ENCODE data around the gene OLA1.

OLA1 gene

DNA sequence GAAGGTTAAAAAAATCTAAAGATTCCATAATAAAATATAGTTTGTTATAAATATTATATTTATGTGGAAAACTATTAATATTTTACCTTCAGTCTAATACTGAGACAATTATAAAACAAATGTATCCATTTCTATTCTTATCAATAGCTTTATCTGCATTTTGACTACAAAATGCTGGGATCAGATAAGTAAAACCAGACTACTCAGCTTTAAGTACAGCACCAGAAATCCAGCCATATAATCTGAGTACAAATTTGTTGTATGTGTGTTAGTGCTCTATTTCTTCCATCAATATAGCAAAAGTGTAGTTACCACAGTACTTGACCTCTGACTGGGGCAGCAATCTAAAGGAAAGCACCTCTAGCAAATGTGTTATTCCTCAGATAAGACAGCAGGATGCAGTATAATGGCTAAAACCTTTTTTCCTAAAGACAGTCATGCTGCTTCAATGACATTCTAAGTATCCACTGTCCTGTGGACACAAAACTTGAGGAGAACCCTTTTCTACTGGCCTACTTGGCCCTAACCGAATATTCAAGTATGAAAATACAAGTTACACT lies 68.1 kb downstream of the OLA1 start:
- DNase-seq (ENCODE audit: low spot score) = no peak

DNA sequence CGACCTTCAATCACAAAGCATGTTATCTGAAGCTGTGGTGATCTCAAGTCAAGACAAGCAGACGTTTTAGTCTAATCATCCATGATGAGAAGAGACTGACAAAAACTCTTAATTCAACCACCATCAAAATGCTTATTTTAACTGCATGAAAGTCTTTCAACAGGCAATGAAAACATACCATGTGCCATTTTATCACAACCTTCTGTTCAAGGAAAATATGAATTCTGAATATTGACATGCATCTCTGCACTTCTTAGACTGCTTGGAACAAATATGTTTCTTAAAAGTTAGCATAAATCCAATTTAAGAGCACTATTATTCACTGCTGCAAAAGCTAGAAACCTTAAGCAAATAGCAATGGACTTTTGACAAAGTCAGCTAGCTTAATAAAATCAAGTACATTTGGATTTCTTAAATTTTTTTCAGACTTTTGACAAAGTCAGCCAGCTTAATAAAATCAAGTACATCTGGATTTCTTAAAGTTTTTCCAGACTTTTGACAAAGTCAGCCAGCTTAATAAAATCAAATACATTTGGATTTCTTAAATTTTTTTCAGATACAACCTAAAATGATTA lies 70.9 kb downstream of the OLA1 start:
- DNase-seq (ENCODE audit: low spot score) = no peak

DNA sequence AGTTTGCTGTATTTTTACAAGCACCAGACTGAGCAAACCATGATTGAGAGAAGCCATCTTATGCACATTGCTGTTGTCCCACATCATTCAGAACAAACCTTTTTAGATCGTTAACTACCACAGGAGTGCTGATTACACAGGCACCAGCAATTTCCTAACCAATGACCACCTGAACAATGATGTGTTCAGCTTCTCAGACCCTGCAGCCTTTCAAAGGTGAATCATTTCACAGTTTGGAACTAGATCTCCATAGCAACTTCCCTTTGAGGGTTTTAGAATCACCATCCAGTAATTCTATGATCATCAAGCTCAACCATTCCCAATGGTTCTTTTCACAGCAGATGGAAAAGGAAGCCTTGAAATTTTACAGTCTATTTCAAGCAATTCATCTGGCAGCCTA lies 71.4 kb downstream of the OLA1 start:
- DNase-seq (ENCODE audit: low spot score) = no peak

DNA sequence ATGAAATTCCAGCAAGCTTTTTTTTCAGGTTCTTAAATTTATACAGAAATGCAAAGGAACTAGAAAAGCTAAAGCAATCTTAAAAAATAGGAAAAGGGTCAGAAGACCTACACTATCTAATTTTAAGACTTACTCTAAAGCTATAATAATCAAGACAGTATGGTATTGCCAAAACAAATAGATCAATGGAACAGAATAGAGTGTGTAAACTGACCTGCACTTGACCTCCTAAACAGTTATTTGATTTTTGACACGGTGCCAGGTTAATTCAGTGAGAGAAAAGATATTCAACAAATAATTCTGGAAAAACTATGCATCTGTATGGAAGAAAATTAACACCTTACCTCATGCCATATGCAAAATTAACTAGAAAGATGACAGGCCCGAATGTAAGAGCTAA lies 73.6 kb downstream of the OLA1 start:
- no peak for DNase-seq (ENCODE audit: low spot score)

DNA sequence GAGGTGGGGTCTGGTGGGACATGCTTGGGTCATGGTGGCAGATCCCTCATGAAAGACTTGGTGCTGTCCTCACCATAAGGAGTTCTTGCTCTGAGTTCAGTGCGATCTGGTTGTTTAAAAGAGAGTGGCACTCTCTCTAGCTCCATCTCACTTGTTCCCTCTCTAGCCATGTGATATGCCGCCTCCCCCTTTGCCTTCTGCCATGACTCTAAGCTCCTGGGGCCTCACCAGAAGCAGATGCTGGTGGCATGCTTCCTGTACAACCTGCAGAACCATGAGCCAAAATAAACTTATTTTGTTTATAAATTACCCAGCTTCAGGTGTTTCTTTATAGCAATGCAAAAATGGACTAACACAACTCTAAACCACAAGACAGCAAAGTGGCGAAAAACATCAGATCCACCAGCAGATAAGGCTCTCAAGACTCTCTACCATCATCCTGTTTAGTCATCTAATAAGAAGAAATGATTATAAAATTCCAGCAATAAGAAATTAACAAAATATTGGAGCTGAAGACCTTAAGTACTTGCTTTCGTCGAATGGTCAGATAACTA lies 75.5 kb downstream of the OLA1 start:
- DNase-seq (ENCODE audit: low spot score) = no peak

DNA sequence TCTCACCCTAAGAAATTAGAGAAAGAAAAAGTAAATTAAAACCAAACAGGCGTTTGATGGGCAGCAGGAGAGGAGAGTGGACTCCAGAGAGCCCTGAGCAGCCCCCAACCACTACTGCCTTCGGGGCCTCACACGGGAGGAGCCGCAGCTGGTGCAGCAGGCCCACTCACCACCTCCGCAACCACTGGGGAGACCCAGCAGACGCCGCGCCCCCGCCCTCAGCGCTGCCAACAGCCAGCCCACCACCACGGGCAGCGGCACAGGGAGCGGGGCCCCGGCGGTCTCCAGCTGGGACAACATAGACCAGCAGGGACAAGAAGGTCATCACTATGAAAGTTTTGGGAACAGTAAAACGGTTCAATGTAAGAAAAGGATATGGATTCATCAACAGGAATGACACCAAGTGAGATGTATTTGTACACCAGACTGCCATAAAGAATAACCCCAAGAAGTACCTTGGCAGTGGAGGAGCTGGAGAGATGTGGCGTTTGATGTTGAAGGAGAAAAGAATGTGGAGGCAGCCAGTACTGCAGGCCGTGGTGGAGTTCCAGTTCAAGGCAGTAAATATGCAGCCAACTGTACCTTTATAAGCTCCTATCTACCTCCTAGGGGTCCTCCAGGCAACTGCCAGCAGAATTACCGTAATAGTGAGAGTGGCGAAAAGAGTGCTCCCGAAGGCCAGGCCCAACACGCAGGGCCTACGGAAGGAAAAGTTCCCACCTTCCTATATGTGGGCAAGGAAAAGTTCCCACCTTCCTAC lies 76.5 kb downstream of the OLA1 start:
- DNase-seq (ENCODE audit: low spot score) = no peak

DNA sequence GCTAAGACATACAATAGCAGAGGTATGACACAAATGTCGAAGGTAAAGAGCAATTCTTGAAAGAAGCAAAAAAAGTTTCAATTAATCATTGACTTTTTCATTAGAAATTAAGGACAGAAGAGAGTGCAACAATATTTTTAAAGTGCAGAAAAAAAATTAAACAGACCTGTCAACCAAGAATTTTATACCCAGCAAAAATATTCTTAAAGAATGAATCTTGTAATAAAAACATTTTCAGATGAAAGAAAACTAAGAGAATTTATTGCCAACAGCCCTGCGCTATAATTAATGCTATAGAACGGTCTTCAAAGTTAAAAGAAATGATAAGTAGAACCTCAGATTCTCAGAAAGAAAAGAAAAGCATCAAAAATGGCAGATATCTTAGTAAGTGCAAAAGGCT lies 79.0 kb downstream of the OLA1 start:
- no peak for DNase-seq (ENCODE audit: low spot score)

DNA sequence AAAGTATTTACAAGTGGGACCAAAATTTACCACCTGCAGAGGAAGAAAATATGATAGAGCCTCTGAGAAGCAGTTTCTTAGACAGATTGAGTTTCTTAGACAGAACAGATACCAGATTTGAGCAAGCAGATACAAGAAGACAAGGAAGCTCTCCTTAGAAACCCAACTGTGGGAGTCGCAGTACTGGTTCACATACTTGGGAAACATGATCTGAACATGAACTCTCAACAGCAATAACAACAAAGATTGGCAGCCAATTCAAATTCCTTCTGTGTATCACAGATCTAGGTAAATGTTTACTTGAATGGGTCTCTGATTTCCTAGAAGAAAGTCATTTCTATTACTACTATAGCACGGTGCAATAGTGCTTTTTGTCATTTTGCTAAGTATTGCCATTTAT lies 82.1 kb downstream of the OLA1 start:
- no peak for DNase-seq (ENCODE audit: low spot score)

DNA sequence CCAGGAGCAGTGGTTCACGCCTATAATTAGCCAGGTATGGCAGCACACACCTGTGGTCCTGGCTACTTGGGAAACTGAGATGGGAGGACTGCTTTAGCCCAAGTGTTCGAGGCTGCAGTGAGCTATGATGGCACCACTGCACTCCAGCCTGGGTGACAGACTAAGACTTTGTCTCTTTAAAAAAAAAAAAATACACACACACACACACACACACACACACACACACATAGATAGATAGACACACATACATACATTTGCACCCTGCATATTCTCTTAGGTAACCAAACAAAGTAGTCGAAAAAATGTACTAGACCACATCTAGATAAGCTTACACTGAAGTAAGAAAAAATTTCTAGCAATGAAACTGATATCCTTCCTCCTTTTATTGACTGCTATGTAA lies 86.8 kb downstream of the OLA1 start:
- DNase-seq (ENCODE audit: low spot score) = no peak

DNA sequence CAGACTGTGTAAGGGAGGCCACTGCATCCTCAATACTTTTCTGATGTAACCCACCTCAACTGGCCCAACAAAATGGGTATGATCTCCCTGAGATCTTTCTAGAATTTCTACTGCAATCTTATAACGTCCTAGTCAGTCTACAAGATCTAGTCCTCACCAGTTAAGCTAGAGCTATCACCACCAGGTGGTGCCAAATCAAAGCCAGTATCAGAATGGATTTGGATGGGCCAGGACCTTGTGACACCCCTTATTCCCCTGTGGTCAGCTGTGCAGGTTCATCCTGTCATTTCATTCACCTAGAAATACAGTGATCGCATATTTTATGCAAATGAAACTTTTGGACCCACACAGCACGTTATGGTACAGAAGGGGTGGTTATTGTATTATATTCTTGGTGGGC lies 90.3 kb downstream of the OLA1 start:
- peak; percentile 6 for DNase-seq (ENCODE audit: low spot score)

DNA sequence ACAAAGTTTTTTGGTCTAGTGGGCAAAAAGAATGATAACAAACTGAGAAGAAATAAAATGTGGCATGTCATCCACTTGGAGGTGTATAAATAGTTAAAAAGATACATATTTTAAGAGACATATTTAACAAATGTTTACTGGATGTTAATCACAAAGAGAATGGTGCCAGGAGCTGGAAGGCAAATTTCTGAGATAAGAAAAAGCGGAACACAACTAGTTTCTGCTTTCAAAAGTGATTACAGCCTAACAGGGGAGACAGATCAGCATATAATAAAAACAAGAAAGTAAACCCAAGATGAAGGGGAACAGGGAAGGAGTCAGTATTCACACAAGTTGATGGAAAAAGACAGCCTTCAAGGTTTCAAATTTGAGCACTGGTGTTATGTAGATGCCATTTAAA lies 91.3 kb downstream of the OLA1 start:
- no peak for DNase-seq (ENCODE audit: low spot score)

DNA sequence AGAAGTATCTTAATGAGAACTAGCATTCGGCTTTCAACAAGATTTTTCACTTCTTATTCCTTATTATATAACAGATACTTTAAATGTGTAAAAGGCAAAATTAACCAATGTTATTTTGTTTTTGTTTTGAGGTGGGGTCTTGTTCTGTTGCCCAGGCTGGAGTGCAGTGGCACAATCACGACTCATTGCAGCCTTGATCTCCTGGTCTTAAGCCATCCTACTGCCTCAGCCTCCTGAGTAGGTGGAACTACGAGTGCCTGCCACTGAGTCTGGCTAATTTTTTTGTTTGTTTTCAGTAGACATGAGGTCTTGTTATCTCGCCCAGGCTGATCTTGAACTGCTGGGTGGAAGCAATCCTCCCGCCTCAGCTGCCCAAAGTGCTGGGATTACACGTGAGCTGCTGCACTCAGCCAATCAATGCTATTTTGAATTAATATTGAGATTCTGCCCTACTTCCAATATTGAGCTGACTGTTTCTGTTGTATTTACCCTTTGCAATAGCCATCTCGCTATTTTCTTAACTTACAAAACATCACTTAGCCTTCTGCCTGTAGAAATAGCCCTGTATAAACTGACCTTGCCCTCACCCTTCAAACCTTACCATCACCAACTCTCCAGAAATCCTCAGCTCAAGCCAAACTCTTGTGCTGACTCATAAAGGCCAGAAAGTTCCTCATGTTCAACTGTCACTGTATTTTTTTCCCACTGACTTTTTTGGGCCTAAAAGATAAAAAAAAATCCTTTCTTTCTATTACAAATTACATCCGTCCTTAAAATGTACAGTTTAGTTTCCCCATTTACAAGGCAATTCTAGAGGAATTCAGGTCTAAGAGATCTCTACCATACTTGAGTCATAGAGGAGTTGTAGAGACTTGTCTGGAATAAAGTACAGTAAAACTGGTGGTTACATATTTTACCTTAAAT lies 94.3 kb downstream of the OLA1 start:
- DNase-seq (ENCODE audit: low spot score) = peak; percentile 42

DNA sequence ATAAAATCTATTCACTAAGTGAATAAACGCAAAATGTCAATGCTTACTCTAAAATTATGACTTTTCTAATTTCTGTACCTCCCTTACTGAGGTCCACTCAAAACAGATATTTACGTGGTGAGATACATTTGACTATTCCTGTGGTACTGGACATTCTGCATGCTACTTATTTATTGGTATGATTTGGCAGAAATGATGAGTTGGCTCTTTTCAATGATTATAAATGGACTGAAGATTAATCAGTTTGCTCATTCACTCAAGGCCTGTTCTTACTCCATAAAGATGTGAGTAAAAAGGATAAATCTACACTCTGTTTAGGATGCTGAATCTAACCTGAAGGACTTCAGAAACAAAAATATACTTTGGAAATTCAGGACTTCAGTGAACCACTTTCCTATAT lies 98.8 kb downstream of the OLA1 start:
- no peak for DNase-seq (ENCODE audit: low spot score)

DNA sequence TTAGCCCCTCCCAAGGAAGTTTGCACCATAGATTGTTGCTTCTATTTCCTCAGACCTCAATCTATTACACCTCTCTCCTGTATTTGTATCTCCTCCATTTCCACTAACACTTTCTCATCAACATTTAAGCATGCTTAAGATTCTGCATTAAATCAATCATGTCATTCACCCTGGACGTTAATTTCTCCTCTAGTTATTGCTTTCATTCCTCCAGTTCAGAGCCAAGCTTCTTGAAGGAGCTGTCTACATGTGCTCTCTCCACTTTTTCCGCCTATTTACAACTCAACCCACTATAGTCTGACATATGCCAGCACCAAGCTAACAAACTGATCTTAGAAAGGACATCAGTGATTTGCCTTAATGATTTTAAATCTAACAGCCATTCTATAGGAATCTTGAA lies 99.5 kb downstream of the OLA1 start:
- no peak for DNase-seq (ENCODE audit: low spot score)

DNA sequence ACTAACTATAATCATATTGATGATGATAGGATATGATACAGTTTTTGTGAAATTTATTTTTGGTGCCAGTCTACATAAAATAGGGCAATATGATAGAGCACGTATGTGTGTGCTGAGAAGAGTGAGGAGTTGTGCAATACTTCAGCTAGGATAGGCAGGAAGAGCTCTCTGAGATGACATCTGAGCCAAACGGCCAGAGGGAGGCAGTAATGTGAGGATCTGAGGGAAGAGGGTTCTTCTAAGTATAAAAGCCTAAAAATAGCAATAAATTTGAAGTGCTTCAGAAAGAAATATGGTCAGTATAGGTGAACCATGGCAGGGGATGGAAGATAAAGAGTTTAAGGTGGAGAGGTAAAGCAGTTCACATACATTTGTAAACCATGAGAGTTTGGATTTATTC lies 102.5 kb downstream of the OLA1 start:
- peak; percentile 4 for DNase-seq (ENCODE audit: low spot score)

DNA sequence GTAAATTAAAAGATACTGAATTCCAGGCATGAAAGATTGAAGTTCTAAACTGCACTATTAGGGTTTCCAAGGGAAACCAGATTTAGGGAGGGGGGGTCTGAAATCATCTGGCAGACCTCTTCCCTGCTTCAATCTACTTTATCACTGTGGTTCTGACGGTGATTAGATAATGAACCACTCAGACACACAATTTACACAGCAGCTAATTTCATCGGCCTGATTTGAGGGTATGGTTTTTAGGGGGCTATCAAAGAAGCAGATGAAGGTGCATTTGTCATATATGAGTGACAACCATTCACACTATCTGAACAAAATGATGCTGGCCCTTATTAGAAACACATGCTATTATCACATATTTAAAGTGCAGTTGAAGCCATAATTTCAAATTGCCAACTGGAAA lies 106.0 kb downstream of the OLA1 start:
- DNase-seq (ENCODE audit: low spot score) = no peak

DNA sequence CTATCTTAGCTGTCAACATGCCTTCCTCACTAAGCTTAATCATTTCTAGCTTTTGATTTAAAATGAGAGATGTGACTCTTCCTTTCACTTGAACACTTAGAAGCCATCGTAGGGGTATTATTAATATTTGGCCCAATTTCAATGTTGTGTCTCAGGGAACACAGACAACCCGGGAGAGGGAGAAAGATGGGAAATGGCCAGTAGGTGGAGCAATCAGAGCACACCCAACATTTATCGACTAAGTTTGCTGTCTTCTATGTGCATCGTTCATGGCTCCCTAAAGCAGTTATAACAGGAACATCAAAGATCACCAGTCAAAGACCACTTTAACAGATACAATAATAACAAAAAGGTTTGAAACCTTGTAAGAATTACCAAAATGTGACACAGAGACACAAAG lies 110.2 kb downstream of the OLA1 start:
- DNase-seq (ENCODE audit: low spot score) = no peak

DNA sequence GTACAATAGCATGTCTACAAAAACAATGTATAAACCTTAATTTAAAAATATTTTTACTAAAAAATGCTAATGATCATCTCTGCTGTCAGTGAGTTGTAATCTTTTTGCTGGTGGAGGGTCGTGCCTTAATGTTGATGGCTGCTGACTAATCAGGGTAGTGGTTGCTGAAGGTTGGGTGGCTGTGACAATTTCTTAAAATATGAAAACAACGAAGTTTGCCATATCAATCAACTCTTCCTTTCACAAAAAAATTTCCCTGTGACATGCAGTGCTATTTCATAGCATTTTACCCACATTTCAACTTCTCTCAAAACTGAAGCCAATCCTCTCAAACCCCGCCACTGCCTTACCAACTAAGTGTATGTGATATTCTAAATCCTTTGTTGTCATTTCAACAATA lies 112.4 kb downstream of the OLA1 start:
- DNase-seq (ENCODE audit: low spot score) = no peak

DNA sequence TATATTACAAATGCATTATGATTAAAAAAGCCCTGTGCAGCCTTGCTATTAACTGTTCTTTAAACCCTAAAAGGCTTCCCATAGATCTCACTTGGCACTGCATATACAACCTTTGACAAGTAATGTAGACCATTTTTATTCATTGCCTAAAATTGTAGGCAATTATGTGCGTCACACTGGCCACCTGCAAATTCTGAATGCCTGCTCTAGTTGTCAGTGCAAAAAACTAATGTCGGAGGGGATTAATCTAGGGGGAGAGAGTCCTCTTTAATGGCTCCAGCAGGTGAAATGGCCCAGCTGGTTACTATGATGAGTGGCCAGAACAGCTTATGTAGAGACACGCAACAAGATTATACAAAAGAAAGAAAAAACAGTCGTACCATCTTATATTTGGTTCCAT lies 123.2 kb downstream of the OLA1 start:
- DNase-seq (ENCODE audit: low spot score) = no peak

DNA sequence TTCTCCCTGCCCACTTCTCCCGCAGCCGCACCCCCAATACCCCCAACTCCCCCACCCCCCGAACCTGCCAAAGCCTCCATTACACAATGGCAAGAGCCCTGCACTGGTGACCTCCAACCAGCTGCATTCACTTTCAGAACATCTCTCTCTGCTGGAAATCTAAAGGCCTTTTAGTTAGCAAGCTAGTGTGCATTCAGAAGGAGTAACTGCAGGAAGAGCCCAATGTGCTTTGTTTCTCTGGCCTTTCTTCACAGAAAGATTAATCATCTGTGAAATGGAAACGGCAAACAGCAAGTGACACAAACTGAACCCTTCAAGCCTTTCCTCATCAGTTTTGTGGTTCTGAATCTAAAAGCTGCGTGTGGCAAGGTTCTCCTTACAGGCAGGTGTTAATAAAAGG lies 124.2 kb downstream of the OLA1 start:
- DNase-seq (ENCODE audit: low spot score) = no peak

DNA sequence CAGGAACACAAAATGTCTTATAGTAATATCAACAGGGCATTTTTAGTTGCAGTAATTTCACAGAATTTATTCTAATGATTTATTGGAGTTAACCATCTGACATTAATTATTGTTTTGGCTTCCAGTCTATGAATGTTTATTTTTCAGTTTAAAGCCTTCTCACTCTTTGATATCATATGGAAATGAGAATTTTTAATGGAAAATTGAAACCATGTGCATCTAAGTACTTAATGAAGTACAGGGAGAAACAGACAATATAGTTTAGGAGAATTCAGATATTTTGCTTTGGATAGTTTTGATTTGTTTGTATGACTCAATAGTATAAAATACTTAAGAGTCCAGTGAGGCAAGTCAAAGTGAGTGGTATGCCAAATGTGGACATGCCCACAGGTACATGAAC lies 126.1 kb downstream of the OLA1 start:
- no peak for DNase-seq (ENCODE audit: low spot score)

DNA sequence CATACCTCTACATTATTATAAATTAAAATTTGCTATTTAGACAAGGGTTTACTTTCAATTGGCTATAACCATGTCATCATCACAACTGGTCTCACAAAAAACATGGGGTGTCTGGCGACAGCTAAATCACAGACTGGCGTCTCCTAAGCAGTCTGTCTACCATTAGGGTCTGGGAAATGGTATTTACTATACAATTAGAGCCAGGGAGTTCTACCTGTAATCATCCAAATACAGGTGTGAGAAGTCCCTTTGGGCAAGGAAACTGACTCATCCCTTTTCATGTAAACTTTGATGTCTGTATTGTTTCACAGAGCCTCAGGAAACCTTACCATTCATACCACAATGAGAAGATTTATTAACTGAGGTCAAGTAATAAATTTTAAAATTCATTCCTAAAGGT lies 126.7 kb downstream of the OLA1 start:
- DNase-seq (ENCODE audit: low spot score) = no peak

DNA sequence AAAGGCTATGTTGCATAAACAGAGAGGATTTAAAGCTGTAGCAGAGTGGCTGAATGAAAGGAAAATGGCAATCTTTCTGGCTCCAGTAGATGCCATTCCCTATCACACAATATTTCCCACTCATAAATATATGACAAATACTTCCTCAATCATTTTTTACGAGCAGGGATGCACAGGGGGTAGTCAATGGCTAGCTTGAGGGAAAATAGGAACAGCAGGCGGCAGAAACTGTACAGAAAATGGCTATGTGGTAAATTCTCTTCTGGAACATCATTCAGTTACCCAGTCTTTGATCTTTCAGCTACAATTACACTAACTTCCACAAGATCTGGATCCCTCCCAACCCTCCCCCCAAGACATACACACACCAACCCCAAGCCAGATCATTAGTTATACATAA lies 127.2 kb downstream of the OLA1 start:
- DNase-seq (ENCODE audit: low spot score) = no peak
